Stimulated activated CD4-positive, alpha-beta T cell treated with anti-CD3 and anti-CD28 coated beads, Interleukin-2, amount 100 ng/mL, for 24 hours (primary cell): ENCODE measurements around the gene PRDM15.
"Not testable (repeated sequence)": the region's sequence is repeated elsewhere in the genome, so short reads cannot be mapped to it uniquely, and the experiment has no call there.

Experiments
- DNase-seq, 2 donors: peaks; one replicate each; pipeline ENCODE4 v3.0.0-alpha.2; 2020

PRDM15 gene

DNA sequence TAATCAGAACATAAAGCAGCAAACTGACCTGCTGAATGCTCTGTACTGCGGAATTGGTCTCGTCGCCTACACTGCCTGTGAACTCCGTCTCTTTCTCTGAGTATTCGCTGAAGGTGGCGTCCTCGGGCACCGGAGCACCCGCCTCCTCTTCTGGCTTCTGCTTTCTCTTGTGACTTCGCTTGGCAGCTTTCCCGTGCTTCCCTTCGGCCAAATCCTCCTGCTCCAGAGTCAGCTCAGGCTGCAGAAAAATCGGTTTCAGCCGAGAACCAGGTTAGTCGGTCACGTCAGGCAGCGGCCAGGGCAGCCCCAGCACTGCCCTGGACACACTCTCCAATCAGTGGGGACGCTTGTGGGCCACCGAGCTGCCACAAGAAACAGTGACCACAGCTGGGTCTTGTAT lies 76.5 kb downstream of the PRDM15 start:
- no peak for DNase-seq

- DNase-seq, result no peak
Observed at GRCh38 chr21:41802198-41802584, 77.0 kb downstream of the PRDM15 start.

- no peak for DNase-seq
Observed at GRCh38 chr21:41801321-41802197, 77.6 kb downstream of the PRDM15 start.

DNA sequence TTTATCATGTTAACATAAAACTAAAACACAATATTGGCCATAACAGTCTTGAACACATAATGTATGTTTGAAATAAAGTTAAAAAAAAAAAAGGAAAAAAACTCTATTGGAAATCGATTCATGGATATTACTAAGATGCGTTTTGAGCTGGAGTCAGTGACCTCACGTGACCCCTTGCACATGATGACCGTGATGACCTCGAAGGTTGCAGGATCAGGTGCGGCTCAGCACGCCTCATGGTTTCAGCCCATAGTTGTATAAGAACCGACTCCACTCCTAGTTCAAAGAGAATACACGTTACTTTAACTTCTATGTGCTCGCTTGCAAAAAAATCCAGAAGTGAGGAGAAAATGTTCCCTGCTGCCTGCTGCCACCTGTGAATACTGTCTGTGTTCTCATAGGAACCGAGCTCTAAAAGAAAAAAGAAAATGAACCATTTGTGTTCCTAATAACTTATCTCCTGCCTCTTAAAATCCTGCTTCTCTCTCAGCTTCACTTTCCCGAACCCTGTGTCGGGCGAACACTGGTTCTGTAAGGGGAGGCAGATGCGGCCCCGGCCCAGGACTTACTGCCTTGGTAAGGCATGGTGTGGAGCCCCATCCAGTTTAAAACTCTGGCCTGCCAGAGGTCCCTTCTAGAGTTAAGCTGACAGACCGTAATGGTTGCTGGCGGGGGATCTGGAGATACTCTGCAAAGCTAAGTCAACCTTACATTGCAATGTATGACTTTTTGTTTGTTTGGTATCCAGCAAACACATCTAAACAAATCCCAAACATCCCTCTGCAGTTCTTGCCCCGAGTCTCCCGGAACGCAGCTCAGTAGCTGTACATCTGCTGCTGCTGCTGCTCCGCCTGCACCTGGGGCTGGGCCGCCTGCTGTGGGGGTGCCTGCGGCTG lies 78.5 kb downstream of the PRDM15 start:
- DNase-seq, result no peak

DNA sequence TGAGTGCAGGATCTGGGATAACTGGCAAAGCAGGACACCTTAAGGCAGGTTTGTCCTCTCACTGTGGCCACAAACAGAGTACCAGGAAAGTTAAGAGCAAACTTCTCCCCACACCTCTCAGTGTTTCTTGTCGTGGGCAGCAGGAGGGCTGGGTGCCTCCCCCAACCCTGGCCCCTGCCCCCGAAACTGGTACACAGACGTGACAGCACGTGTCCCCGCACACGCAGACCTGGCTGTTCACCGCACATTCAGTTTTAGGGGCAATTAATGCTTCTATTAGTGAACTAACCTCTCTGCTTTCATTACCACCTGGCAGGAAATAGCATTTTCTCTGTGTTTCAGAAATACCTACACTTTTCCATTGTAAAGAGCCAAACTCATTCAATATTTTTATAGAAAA lies 79.4 kb downstream of the PRDM15 start:
- no peak for DNase-seq

- no peak for DNase-seq
Observed at GRCh38 chr21:41798326-41798725, 80.8 kb downstream of the PRDM15 start.

- DNase-seq, result no peak
Observed at GRCh38 chr21:41796476-41797080, 82.6 kb downstream of the PRDM15 start.

- DNase-seq, result no peak
Observed at GRCh38 chr21:41795726-41796125, 83.4 kb downstream of the PRDM15 start.

DNA sequence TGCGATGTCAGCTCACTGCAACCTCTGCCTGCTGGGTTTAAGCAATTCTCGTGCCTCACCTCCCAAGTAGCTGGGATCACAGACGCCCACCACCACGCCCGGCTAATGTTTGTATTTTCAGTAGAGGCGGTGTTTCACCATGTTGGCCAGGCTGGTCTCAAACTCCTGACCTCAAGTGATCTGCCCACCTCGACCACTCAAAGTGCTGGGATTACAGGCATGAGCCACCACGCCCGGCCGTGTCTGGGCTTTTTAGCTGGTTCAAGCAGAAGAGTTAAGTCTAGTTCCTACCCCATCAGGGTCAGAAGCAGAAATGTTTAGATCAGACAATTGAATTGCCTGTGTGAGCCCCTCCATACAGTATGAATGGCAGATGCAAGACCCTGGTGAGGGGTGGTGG lies 84.5 kb downstream of the PRDM15 start:
- no peak for DNase-seq

DNA sequence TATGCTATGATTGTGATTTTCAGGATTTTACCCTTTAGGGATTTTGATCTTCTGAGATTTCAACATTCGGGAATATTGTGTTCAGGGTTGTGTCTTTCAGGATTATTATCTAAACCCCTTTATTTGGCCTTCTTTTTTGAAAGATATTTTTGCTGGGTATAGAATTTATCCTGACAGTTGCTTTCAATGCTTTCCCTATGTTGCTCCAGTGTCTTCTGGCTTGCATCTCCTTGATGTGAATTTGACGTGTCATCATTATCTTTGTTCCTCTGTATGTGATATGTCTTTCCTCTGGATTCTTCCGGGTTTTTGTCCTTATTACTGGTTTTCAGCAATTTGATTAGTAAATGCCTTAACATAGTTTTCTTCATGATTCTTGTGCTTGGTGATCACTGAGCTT lies 86.4 kb downstream of the PRDM15 start:
- DNase-seq, result no peak

GRCh38 chr21:41786509-41786987 lies 92.6 kb downstream of the PRDM15 start:
- no peak for DNase-seq

- not testable (repeated sequence) for DNase-seq
Observed at GRCh38 chr21:41785262-41785661, 93.9 kb downstream of the PRDM15 start.

GRCh38 chr21:41784456-41785102 lies 94.6 kb downstream of the PRDM15 start:
- no peak for DNase-seq

GRCh38 chr21:41783476-41784180 lies 95.5 kb downstream of the PRDM15 start:
- DNase-seq, result no peak

DNA sequence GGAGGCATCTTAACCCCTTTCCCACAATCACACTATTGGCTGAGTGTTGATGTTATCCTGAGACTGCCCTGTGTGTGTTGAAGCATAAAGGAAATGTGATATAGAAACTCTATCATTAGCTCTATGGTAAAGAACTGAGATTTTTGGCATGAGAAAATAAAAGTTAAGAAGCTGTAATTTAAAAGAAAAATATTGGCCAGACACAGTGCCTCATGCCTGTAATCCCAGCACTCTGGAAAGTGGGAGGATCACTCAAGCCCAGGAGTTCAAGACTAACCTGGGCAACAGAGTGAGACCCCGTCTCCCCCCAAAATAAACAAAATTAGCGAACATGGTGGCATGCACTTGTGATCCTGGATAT lies 98.1 kb downstream of the PRDM15 start:
- no peak for DNase-seq

GRCh38 chr21:41780337-41781049 lies 98.7 kb downstream of the PRDM15 start:
- DNase-seq, result no peak

- DNase-seq, result no peak
Observed at GRCh38 chr21:41779659-41780058, 99.5 kb downstream of the PRDM15 start.

- no peak for DNase-seq
Observed at GRCh38 chr21:41778930-41779600, 100.1 kb downstream of the PRDM15 start.

- peak in 1 of 2 donors; percentile 47 for DNase-seq
Observed at GRCh38 chr21:41777951-41778815, 101.0 kb downstream of the PRDM15 start.

DNA sequence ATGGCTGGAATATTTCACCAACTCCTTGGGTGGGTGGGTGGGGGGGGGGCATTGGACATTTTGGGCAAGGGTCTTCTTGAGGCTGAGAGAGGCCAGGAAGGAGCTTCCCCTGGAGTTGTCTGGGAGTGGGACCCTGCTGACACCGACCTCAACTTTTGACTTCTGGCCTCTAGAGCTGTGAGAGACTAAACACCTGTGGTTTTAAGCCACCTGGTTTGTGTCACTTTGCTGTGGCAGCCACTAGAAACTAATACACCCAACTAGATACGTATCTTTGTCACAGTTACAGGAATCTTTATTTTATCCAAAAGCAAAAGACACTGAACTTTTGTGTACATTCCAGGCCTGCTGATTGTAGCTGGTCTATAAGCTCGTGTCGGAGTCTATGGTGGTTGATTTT lies 102.4 kb downstream of the PRDM15 start:
- no peak for DNase-seq
